Kidney tubule cell (primary cell): ENCODE measurements around the gene CNTNAP3B.
"Not testable (repeated sequence)": the region's sequence is repeated elsewhere in the genome, so short reads cannot be mapped to it uniquely, and the experiment has no call there.

Experiments used
- DNase-seq: peaks from one replicate; pipeline ENCODE4 v3.0.0-alpha.2; 2018; ENCODE audit warnings: low spot score

The CNTNAP3B gene

DNA sequence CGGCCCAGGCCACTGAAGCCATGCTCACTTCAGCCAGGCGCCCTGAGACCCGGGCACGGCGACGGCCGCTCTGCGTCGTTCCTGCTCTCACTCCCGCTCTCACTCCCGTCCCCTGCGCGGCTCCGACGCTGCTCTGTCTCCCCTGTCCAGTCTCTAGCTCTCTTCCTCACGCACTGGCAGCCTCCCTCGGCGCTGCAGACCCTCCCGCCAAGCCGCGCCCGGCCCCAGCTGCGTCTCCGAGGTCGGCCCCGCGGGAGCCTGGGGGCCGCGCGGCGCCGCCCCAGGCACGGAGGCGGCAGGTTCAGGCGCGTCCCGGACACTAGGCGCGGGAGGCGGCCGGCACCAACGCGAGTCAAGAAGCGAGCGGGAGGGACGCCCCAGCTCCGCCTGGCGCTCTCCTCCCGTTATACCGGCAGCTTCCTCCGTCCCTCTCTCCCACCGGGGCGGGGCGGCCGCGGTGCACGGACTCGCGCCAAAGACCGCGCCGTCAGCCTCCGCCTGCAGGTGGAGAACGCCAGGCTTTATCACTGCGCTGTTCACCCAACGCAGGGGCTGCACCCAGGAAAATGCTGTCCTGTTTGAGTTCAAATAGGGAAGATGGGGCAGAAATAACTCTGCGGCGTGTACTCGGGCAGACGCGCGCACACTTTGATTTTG is at the start of gene CNTNAP3B:
CNTNAP3B (minus strand) TSS at position 354 of the 657 bp plus-strand sequence; CDS start at position 22, 332 bp downstream.
- peak; percentile 1 for DNase-seq

- peak; percentile 13 for DNase-seq
These were observed 31.1 kb upstream of the CNTNAP3B start for GRCh38 chr9:42160299-42160698.

GRCh38 chr9:42127056-42127841 is 2.0 kb downstream of the CNTNAP3B start:
- peak; percentile 30 for DNase-seq

DNA sequence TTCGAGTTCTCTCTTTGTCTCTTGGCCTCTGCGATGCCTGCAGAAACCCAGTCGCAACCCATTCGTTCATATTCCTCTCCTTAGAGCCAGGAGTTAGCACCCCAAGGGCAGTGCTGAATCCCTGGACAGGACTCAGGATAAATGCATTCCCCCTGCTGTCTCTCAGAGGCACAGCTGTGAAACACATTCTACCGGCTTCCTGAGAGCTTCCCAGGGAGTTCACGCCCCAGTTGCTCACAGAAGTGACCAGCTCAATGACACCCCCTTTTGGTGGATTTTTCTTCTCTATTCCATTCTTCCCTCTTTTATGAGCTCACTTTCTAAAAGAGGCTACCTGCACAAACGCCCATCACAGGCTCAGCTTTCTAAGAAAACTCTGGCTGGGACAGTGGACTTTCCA is 8.2 kb downstream of the CNTNAP3B start:
- peak; percentile 25 for DNase-seq

GRCh38 chr9:42095929-42096328 is 33.3 kb downstream of the CNTNAP3B start:
- not testable (repeated sequence) for DNase-seq

- DNase-seq, result not testable (repeated sequence)
These were observed 44.7 kb downstream of the CNTNAP3B start for GRCh38 chr9:42084559-42084952.

GRCh38 chr9:42083877-42084558 is 45.2 kb downstream of the CNTNAP3B start:
- DNase-seq, result not testable (repeated sequence)

- DNase-seq, result not testable (repeated sequence)
These were observed 48.9 kb downstream of the CNTNAP3B start for GRCh38 chr9:42080376-42080775.

DNA sequence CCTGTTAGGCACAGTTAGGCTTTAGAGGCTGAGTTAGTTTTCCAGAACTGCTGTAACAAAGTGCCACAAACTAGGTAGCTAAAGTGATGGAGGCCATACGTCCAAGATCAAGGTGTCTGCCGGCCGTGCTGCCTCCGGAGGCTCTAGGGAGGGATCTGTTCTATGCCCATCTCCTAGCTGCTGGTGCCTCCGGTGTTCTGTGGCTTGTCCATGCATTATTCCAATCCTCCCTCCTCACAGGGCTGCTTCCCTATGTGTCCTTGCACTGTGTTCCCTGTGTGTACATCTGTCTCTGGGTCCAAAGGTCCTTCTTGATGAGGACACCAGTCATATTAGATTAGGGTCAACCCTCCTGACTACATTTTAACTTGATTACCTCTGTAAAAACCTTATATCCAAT is 54.4 kb downstream of the CNTNAP3B start:
- DNase-seq, result not testable (repeated sequence)

DNA sequence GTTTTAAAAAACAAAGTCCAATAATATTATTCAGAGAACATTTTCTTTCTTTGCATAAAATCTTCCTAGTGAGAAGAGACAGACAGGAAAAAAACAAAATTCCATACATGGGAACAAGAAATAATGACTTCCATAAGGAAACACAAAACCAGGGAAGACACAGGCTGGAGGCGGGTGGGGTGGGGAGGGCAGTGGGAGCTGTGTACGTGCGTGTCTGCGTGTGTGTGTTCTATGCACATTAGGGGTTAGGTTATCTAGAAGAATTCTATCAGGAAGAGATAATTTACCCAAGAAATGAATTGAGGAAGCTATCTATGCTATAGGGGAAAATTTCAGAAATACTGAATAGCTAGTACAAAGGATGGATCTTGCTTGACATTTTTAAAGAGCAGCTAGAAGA is 58.2 kb downstream of the CNTNAP3B start:
- not testable (repeated sequence) for DNase-seq

GRCh38 chr9:42070035-42070799 is 59.0 kb downstream of the CNTNAP3B start:
- not testable (repeated sequence) for DNase-seq

DNA sequence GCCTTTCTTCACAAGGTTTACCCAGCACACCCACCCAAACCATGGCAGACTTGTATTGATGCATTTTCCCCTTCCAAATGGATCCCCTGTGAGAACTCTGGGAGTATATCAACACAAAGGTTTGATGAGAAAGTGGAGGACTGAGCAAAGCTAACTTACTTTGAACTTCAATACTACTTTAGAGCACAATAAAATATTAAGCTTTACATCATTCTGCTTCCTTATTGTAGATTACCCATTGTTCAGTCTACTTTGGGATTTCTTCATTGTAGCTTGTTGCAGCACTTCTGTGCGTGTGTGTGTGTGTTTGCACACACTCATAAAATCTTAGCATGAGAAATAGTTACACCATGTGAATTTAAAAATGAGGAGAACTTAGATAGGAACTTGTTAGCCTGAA is 75.4 kb downstream of the CNTNAP3B start:
- DNase-seq, result not testable (repeated sequence)

DNA sequence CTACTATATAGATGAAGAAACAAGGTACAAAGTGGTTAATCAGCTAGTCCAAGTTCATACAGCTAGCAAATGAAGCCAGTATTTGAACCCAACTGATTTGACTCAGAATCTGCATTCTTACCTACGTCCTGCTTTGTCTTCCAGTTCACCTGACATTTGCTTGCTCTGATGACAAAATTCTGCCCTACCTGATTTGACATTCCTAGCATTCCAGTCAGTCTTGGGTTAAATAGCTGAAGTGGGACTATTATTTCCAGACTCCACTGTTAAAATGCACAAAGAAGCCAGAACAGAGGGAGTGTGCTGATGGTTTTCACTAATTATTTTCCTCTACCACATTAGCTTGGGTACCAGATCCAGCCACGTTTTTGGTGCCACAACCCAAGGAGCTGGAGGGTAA is 78.5 kb downstream of the CNTNAP3B start:
- not testable (repeated sequence) for DNase-seq

DNA sequence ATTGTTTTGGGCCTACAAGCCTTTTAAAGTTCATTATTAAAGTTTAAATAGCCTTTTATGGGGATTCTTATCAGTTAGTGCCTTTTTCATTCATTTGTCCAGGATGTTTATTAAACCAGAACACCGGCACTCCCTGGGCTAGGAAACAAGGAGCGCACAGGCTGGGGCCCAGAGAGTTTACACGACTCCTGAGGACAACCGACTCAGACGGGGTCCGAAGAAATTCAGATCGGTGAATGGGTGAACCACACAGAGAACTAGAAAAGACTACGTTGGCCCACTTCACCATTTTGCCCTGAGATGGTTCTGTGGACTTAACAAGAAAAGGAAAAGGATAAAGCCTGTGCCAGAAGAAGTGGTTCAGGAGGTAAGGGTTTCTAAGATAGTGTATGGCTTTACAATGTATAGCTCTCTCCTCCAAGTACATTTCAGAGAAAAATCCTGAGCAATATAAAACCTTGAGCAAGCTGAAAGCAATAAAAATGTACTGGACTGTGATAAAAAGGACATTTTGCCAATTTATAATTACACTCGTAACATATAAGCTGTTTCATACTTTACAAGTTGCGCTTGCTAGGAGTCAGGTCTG is 84.7 kb downstream of the CNTNAP3B start:
- DNase-seq, result not testable (repeated sequence)

DNA sequence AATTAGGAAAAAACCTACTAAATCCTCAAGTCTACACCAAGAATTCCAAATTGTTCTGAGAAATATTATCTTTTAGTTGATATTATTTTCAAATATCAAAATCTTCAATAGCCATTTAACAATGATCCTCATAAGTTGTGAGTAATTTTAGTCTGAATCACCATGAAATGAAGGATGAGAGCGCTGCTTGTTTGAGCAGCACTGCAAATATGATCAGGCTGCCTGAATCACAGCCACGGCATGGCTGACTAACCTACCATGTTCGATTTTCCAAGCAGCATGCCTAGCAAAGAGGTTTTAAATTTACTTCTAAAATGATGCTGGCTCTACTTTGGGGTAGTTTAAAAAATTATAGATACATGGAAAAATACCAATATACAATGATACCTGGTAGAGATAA is 95.7 kb downstream of the CNTNAP3B start:
- DNase-seq, result not testable (repeated sequence)

DNA sequence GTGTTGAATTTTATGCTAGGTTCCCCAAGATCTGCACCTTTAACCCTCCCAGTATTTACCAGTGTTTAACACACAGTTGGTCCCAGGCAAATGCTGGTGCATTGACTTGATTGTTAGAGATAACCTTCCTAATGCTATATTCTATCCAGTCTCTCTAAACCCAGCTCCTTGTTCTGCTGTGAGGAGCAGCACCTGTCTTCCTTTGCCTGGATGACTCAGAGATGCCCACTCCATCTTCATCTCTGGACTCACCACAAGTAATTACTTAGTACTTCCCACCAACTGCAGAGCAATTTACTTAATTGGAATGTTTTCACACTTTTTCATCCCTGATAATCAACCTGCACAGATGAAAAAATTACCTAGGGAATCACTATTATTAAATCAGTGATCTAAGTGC is 108.6 kb downstream of the CNTNAP3B start:
- DNase-seq, result not testable (repeated sequence)

- peak; percentile 39 for DNase-seq
These were observed 110.9 kb downstream of the CNTNAP3B start for GRCh38 chr9:42018220-42018922.

- not testable (repeated sequence) for DNase-seq
These were observed 114.9 kb downstream of the CNTNAP3B start for GRCh38 chr9:42014317-42014716.

GRCh38 chr9:41991607-41992006 is 137.6 kb downstream of the CNTNAP3B start:
- DNase-seq, result not testable (repeated sequence)

GRCh38 chr9:41980271-41980670 is 149.0 kb downstream of the CNTNAP3B start:
- not testable (repeated sequence) for DNase-seq
